ENCODE data around the gene LRBA. TPM values are rescaled to one million over a fixed set of nuclear protein-coding genes. Genes with fewer than 3 reads are reported as not detected.

LRBA gene
- total and polyA plus RNA-seq, 3 donors from 2014 or later = 24.6 to 61.1 (median 60.8) TPM

DNA sequence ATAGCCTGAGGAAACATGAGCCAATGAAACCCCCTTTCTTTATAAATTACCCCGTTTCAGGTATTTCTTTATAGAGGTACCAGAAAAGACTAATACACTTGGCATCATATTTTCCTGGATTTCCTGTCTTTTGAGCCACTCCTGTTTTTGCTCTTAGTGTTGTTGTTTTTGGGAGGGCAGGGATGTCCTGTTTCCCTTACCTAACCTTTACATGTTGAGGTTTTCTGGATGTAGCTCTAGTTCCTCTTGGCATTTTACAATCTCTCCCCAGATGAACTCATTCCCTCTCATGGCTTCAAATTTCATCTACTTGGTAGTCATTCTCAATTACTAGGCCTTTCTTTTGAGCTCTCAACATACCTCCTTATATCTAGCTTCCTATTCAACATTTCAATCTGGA lies 537.2 kb downstream of the LRBA start:
- WGBS, 2 donors = 89 to 90% methylated on average over 1 of the region's 1 CpG
- no peak for TF ChIP-seq POLR2A (IDR thresholded peaks at IDR 0.05)
- TF ChIP-seq, protein P1, sequence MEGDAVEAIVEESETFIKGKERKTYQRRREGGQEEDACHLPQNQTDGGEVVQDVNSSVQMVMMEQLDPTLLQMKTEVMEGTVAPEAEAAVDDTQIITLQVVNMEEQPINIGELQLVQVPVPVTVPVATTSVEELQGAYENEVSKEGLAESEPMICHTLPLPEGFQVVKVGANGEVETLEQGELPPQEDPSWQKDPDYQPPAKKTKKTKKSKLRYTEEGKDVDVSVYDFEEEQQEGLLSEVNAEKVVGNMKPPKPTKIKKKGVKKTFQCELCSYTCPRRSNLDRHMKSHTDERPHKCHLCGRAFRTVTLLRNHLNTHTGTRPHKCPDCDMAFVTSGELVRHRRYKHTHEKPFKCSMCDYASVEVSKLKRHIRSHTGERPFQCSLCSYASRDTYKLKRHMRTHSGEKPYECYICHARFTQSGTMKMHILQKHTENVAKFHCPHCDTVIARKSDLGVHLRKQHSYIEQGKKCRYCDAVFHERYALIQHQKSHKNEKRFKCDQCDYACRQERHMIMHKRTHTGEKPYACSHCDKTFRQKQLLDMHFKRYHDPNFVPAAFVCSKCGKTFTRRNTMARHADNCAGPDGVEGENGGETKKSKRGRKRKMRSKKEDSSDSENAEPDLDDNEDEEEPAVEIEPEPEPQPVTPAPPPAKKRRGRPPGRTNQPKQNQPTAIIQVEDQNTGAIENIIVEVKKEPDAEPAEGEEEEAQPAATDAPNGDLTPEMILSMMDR (IDR thresholded peaks at IDR 0.05) = no peak

DNA sequence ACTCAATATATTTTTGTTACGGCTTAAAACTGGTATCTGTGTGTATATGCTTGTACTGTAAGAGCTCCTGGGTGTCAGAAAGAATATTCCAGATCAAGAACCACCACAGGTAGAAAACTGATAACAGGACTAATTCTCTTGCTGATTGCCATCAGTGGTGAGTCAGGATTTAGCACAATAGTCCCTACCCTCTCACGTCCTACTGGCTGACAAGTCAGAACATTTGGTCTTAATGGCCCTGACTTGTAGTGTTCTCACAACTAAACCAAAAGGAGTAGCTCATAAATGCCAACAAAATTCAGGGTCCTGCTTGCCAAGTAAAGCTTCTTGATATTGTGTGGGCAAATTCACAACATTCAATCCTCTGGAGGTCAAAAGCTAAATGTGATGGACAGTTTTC lies 538.3 kb downstream of the LRBA start:
- intact Hi-C loops (cut with DNase I; ENCODE audit: low total_unique reads) = no loop called here
- Histone ChIP-seq H3K27ac (no peak overlapping the region), H3K4me1 (no peaks in the 10 kb centered on the region), H3K36me3 (ENCODE audit: low read depth, missing control alignments) (no peaks in the 10 kb centered on the region), H3K27me3 (no peaks in the 10 kb centered on the region), H3K4me3 (no peak overlapping the region), H3K9me3 (no peaks in the 10 kb centered on the region)
- no peak for DNase-seq
- 81 to 96% methylated on average over 2 of the region's 2 CpGs for WGBS, 2 donors
- TF ChIP-seq POLR2A (IDR thresholded peaks at IDR 0.05) = no peak
- TF ChIP-seq, protein P1 (IDR thresholded peaks at IDR 0.05) = no peak

More for the DNA sequence above, 537.2 kb downstream of the LRBA start:
- no peaks in the 10 kb centered on the region for H3K4me1 ChIP-seq
- H3K36me3 ChIP-seq (ENCODE audit: low read depth, missing control alignments) = no peaks in the 10 kb centered on the region
- no peaks in the 10 kb centered on the region for H3K9me3 ChIP-seq
- H3K4me3 ChIP-seq = no peak overlapping the region
- DNase-seq = no peak
- intact Hi-C loops (cut with DNase I; ENCODE audit: low total_unique reads) = no loop called here
- no peak overlapping the region for H3K27ac ChIP-seq
- H3K27me3 ChIP-seq = no peaks in the 10 kb centered on the region

DNA sequence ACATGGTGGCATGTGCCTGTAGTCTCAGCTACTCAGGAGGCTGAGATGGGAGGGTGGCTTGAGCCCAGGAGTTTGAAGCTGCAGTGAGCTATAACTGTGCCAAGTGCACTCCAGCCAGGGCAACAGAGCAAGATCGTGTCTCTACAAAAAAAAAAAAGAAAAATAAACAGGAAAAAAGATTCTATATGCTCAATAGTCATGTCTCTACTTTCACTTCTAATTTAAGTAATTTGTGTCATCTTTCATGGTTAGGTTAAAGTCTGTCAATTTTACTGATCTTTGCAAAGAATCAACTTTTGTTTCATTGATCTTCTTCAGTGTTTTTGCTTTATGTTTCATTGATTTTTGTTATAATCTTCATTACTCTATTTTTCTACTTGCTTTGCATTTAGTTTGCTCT lies 539.3 kb downstream of the LRBA start:
- intact Hi-C loops (cut with DNase I; ENCODE audit: low total_unique reads) = no loop called here
- TF ChIP-seq POLR2A (IDR thresholded peaks at IDR 0.05) = no peak
- TF ChIP-seq, protein P1 (IDR thresholded peaks at IDR 0.05) = no peak
- 68 to 83% methylated on average over 1 of the region's 1 CpG for WGBS, 2 donors
- no peaks in the 10 kb centered on the region for H3K4me1 ChIP-seq
- H3K36me3 ChIP-seq (ENCODE audit: low read depth, missing control alignments) = no peaks in the 10 kb centered on the region
- H3K9me3 ChIP-seq = no peaks in the 10 kb centered on the region
- no peaks in the 10 kb centered on the region for H3K27me3 ChIP-seq
- H3K27ac ChIP-seq = no peak overlapping the region
- H3K4me3 ChIP-seq = no peak overlapping the region
- DNase-seq = no peak

DNA sequence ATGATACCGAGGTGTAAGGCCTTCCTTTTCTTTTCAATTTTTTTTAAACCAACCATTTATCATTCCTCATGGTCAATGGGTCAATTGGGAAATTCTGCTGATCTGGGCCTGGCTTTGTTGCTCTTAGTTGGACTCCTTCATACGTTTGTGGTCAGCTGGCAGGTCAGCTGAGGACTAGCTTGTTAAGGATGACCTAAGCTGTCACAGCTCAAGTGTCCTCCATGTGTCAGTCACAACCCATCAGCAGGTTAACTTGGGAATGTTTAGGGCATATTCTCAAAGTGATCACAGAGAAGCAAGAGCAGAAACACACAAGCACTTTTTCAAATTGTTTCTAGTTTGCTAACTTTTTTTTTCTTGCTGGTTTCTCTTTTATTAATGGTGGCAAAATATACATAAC lies 550.6 kb downstream of the LRBA start:
- intact Hi-C loops (cut with DNase I; ENCODE audit: low total_unique reads) = no loop called here

DNA sequence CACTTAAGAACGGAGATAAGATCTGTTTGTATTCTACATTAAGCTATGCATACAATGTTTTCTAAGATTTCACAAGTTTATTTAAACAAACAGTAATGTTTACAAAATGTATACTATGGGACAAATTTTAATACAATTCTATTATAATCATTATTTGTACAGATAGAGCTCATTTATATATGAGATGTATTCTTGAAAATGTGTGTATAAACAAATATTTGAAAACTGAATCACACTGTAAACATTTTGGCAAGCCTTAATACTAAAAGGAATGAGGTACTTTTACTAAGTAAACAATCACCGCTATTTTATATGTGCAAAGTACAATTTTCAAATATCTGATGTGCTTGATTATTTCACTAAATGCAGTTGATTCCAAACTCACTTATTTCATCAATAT lies 552.3 kb downstream of the LRBA start:
- intact Hi-C loops (cut with DNase I; ENCODE audit: low total_unique reads) = no loop called here
- H3K36me3 ChIP-seq (ENCODE audit: low read depth, missing control alignments) = no peaks in the 10 kb centered on the region
- no peak for DNase-seq
- H3K4me3 ChIP-seq = no peak overlapping the region
- WGBS, 2 donors = 91 to 93% methylated on average over 2 of the region's 2 CpGs
- H3K9me3 ChIP-seq = no peaks in the 10 kb centered on the region
- no peak overlapping the region for H3K27ac ChIP-seq
- no peaks in the 10 kb centered on the region for H3K27me3 ChIP-seq
- no peaks in the 10 kb centered on the region for H3K4me1 ChIP-seq
- TF ChIP-seq POLR2A (IDR thresholded peaks at IDR 0.05) = no peak
- TF ChIP-seq, protein P1 (IDR thresholded peaks at IDR 0.05) = no peak

More for the DNA sequence above, 550.6 kb downstream of the LRBA start:
- H3K27ac ChIP-seq = no peak overlapping the region
- no peak for TF ChIP-seq POLR2A (IDR thresholded peaks at IDR 0.05)
- TF ChIP-seq, protein P1 (IDR thresholded peaks at IDR 0.05) = no peak
- H3K9me3 ChIP-seq = no peaks in the 10 kb centered on the region
- 82% methylated on average over 2 of the region's 2 CpGs for WGBS, 2 donors
- H3K4me1 ChIP-seq = no peaks in the 10 kb centered on the region
- no peaks in the 10 kb centered on the region for H3K27me3 ChIP-seq
- no peak for DNase-seq
- no peaks in the 10 kb centered on the region for H3K36me3 ChIP-seq (ENCODE audit: low read depth, missing control alignments)
- no peak overlapping the region for H3K4me3 ChIP-seq

Data from testis (tissue), 3 donors.